ENCODE data around the gene CCL24.
"Not testable (repeated sequence)": the region's sequence is repeated elsewhere in the genome, so short reads cannot be mapped to it uniquely, and the experiment has no call there.

Gene CCL24

DNA sequence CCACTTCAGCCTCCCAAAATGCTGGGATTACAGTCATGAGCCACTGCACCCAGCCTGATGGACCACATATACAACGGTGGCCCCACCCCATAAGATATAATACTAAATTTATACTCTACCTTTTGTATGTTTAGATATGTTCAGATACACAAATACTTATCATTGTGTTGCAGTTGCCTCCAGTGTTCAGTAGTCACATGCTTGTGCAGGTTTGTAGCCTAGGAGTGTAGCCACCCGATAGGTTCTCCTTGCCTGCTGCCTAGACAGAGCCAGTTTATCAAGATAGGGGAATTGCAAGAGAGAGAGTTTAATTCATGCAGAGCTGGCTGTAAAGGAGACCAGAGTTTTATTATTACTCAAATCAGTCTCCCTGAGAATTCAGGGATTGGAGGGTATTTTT, 9.6 kb downstream of the CCL24 start:
- no peak for DNase-seq (ENCODE audit: low read depth, low spot score)
- CTCF ChIA-PET, result no interaction called here
- POLR2A ChIA-PET, result no interaction called here
- TF ChIP-seq, protein P1, sequence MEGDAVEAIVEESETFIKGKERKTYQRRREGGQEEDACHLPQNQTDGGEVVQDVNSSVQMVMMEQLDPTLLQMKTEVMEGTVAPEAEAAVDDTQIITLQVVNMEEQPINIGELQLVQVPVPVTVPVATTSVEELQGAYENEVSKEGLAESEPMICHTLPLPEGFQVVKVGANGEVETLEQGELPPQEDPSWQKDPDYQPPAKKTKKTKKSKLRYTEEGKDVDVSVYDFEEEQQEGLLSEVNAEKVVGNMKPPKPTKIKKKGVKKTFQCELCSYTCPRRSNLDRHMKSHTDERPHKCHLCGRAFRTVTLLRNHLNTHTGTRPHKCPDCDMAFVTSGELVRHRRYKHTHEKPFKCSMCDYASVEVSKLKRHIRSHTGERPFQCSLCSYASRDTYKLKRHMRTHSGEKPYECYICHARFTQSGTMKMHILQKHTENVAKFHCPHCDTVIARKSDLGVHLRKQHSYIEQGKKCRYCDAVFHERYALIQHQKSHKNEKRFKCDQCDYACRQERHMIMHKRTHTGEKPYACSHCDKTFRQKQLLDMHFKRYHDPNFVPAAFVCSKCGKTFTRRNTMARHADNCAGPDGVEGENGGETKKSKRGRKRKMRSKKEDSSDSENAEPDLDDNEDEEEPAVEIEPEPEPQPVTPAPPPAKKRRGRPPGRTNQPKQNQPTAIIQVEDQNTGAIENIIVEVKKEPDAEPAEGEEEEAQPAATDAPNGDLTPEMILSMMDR (IDR thresholded peaks at IDR 0.05; ENCODE audit: insufficient read depth, low read length, missing control alignments), result no peak
- no peak overlapping the region for H3K4me3 ChIP-seq (ENCODE audit: low read depth, low read length)

DNA sequence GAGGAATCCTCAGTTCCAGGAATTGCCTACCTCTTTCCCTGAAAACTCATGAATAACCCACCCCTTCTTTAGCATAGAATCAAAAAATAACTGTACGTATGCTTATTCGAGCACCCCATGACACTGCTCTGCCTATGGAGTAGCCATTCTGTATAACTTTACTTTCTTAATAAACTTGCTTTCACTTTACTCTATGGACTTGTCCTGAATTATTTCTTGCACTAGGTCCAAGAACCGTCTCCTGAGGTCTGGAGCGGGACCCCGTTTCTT, 11.1 kb downstream of the CCL24 start:
- TF ChIP-seq, protein P1 (IDR thresholded peaks at IDR 0.05; ENCODE audit: insufficient read depth, low read length, missing control alignments), result no peak
- POLR2A ChIA-PET, result no interaction called here
- DNase-seq (ENCODE audit: low read depth, low spot score), result no peak
- no peak overlapping the region for H3K4me3 ChIP-seq (ENCODE audit: low read depth, low read length)
- CTCF ChIA-PET, result no interaction called here

DNA sequence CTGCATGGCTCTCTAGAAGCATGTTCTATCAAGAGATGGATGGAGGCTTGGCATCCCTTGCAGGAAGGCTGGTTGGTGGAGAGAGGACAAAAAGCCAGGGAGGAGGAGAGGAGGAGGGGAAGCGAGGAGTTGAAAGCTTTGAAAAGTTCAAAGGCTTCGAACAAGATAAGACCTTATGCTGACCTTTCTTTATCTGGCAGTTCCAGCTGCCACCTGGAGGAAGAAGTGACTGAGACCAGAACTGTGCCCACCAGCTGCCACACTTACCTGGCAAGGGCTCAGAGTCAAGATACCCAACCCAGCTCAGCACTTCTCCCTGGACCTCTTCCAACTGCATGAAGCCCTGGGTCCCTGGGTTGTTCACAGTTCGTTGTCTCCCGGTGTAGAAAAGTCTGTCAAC, 14.8 kb downstream of the CCL24 start:
- H3K4me3 ChIP-seq (ENCODE audit: low read depth, low read length), result no peak overlapping the region
- DNase-seq (ENCODE audit: low read depth, low spot score), result no peak
- ChIA-PET CTCF (no interaction called here), POLR2A (no interaction called here)
- TF ChIP-seq, protein P1 (IDR thresholded peaks at IDR 0.05; ENCODE audit: insufficient read depth, low read length, missing control alignments), result no peak

DNA sequence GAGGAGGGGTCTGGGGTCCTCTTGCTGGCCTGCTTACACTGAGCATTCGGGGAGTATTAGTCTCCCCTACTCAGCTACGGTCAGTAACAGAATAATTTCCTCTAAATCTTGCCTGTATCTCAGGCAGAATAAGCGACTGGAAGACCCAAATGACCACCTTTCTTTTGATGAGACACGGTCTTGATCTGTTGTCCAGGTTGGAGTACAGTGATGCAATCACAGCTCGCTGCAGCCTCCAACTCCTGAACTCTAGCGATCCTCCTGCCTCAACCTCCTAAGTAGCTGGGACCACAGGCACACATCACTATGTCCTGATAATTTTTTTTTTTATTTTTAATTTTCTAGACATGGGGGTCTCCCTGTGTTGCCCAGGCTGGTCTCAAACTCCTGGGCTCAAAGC, 17.2 kb downstream of the CCL24 start:
- CTCF ChIA-PET, result no interaction called here
- POLR2A ChIA-PET, result no interaction called here
- no peak for DNase-seq (ENCODE audit: low read depth, low spot score)
- TF ChIP-seq, protein P1 (IDR thresholded peaks at IDR 0.05; ENCODE audit: insufficient read depth, low read length, missing control alignments), result no peak
- H3K4me3 ChIP-seq (ENCODE audit: low read depth, low read length), result no peak overlapping the region

DNA sequence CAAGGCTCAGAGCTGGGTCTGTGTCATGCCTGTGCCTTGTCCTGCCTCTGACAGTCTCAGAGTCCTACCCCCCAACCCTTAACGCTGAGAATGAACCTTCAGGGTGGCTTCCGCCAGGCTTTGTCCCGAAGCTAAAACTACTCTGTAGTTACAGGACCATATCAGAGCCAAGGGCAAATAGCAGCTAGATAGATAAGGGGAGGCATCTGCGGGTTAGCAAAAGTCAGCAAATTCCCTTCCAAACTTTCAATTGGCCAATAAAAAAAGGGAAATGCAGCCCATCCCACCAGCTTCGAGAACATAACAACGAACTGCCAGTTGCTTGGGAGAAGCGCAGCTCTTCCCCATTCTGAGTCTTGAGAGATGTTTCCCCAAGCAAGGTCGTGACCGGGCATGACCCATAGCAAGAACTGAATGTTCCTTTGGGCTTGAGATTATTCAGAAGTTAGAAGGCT, 17.7 kb downstream of the CCL24 start:
- POLR2A ChIA-PET, result no interaction called here
- no peak overlapping the region for H3K4me3 ChIP-seq (ENCODE audit: low read depth, low read length)
- CTCF ChIA-PET, result no interaction called here
- TF ChIP-seq, protein P1 (IDR thresholded peaks at IDR 0.05; ENCODE audit: insufficient read depth, low read length, missing control alignments), result no peak
- DNase-seq (ENCODE audit: low read depth, low spot score), result no peak

DNA sequence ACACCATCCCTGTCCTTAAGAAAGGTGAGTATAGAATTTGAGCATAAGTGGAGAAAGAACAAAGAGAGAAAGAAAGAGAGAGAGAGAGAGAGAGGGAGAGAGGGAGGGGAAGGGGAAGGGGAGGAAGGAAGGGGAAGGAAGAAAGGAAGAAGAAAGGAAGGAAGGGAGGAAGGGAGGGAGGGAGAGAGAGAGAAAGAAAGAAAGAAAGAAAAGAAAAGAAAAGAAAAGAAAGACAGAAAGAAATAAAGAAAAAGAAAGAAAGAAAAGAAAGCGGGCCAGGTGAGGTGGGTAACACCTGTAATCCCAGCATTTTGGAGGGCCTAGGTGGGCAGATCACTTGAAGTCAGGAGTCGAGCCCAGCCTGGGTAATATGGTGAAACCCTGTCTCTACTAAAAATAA, 19.9 kb downstream of the CCL24 start:
- TF ChIP-seq, protein P1 (IDR thresholded peaks at IDR 0.05; ENCODE audit: insufficient read depth, low read length, missing control alignments), result no peak
- DNase-seq (ENCODE audit: low read depth, low spot score), result no peak
- POLR2A ChIA-PET, result no interaction called here
- no peak overlapping the region for H3K4me3 ChIP-seq (ENCODE audit: low read depth, low read length)
- CTCF ChIA-PET, result no interaction called here

DNA sequence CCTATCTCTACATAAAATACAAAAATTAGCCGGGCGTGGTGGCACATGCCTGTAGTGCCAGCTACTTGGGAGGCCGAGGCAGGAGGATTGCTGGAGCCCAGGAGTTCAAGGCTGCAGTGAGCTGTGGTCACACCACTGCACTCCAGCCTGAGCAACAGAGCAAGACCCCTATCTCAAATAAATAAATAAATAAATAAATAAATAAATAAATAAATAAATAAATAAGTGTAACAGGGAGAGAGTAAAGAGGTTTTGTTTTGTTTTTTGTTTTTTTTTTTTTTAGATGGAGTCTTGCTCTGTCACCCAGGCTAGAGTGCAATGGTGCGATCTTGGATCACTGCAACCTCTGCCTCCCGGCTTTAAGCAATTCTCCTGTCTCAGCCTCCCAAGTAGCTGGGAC, 21.0 kb downstream of the CCL24 start:
- H3K4me3 ChIP-seq (ENCODE audit: low read depth, low read length); POLR2A ChIA-PET; CTCF ChIA-PET; DNase-seq (ENCODE audit: low read depth, low spot score): not testable (repeated sequence)

Data from AG04449 (cell line).